ENCODE data around the gene IMPG2.

- no peak for TF ChIP-seq GATA2 (IDR thresholded peaks at IDR 0.05; ENCODE audit: low read depth, low read length)
- no peak for TF ChIP-seq GATA3 (IDR thresholded peaks at IDR 0.05; ENCODE audit: low read depth, low read length)
Measured at GRCh38 chr3:101179637-101180036, 140.7 kb downstream of the IMPG2 start.

Measured in SH-SY5Y (cell line).